Measurements from ENCODE around the gene PTPRN2.

PTPRN2 gene

GRCh38 chr7:158573310-158573709, 14.3 kb downstream of the PTPRN2 start:
- TF ChIP-seq CTCF (IDR thresholded peaks at IDR 0.05; ENCODE audit: insufficient read depth, low read length, missing control alignments): no peak
- DNase-seq (ENCODE audit: low read depth, low spot score): no peak
- no peak overlapping the region for H3K4me3 ChIP-seq (ENCODE audit: low read depth, low read length)
- CTCF ChIA-PET: no interaction called here
- POLR2A ChIA-PET: no interaction called here

- H3K4me3 ChIP-seq (ENCODE audit: low read depth, low read length): no peak overlapping the region
- TF ChIP-seq CTCF (IDR thresholded peaks at IDR 0.05; ENCODE audit: insufficient read depth, low read length, missing control alignments): no peak
- DNase-seq (ENCODE audit: low read depth, low spot score): no peak
- ChIA-PET POLR2A (no interaction called here), CTCF (no interaction called here)
These were observed 15.4 kb downstream of the PTPRN2 start for GRCh38 chr7:158572000-158572828.

- DNase-seq (ENCODE audit: low read depth, low spot score): no peak
These were observed 17.0 kb downstream of the PTPRN2 start for GRCh38 chr7:158570449-158571170.

GRCh38 chr7:158569858-158570323, 17.7 kb downstream of the PTPRN2 start:
- no peak for TF ChIP-seq CTCF (IDR thresholded peaks at IDR 0.05; ENCODE audit: insufficient read depth, low read length, missing control alignments)
- CTCF ChIA-PET: no interaction called here
- no peak overlapping the region for H3K4me3 ChIP-seq (ENCODE audit: low read depth, low read length)
- DNase-seq (ENCODE audit: low read depth, low spot score): no peak
- POLR2A ChIA-PET: no interaction called here

More at GRCh38 chr7:158570449-158571170, 17.0 kb downstream of the PTPRN2 start:
- CTCF ChIA-PET: no interaction called here
- POLR2A ChIA-PET: no interaction called here
- no peak overlapping the region for H3K4me3 ChIP-seq (ENCODE audit: low read depth, low read length)
- no peak for TF ChIP-seq CTCF (IDR thresholded peaks at IDR 0.05; ENCODE audit: insufficient read depth, low read length, missing control alignments)

- TF ChIP-seq CTCF (IDR thresholded peaks at IDR 0.05; ENCODE audit: insufficient read depth, low read length, missing control alignments): no peak
- ChIA-PET POLR2A (no interaction called here), CTCF (no interaction called here)
- no peak for DNase-seq (ENCODE audit: low read depth, low spot score)
- H3K4me3 ChIP-seq (ENCODE audit: low read depth, low read length): no peak overlapping the region
These were observed 18.4 kb downstream of the PTPRN2 start for GRCh38 chr7:158568974-158569857.

Measured in AG04449 (cell line).